K562 (cell line): ENCODE results near the gene SHISA7. TPM values are rescaled to one million over a fixed set of nuclear protein-coding genes. Genes with fewer than 3 reads are reported as not detected.
A peak's percentile ranks its signal among the peaks of the same experiment; 100 is the strongest.

ENCODE experiments used
- ASH1L ChIP-seq: fragments of 450-650 bp; IDR thresholded peaks from 2 replicates; pipeline ENCODE4 v1.6.1; 2018; ENCODE audit warnings: borderline replicate concordance, mild to moderate bottlenecking, low read depth; ENCODE audit not compliant: partially characterized antibody
- HDAC1 ChIP-seq, 2 experiments: fragments of 450-650 bp; IDR thresholded peaks; 2 replicates each; pipeline ENCODE4 v1.6.1; 2016 to 2017; ENCODE audit warnings: inconsistent platforms in 1 of 2, mild to moderate bottlenecking in 1 of 2, moderate library complexity in 1 of 2
- KLF13 ChIP-seq: fragments of 450-650 bp; IDR thresholded peaks from 2 replicates; pipeline ENCODE4 v1.6.1; 2016; ENCODE audit warnings: missing genetic modification characterization, low read depth, mild to moderate bottlenecking, missing compliant biosample characterization, moderate library complexity, borderline replicate concordance
- MAZ ChIP-seq, 2 experiments: fragments of 450-650 bp in 1 of 2; sonication (generic) in 1 of 2; formaldehyde crosslinking; IDR thresholded peaks in 1 of 2; conservative IDR thresholded peaks in 1 of 2; 2 replicates each; pipeline versions ENCODE4 v1.4.0 to v1.5.0; 2020; ENCODE audit warnings: mild to moderate bottlenecking in 1 of 2, missing genetic modification reagents in 1 of 2
- MYBL2 ChIP-seq, 2 experiments: fragments of 450-650 bp in 1 of 2; sonication (generic) in 1 of 2; formaldehyde crosslinking in 1 of 2; IDR thresholded peaks; 2 replicates each; pipeline versions ENCODE4 v1.6.1 to v1.8.1; 2017 to 2022; ENCODE audit warnings: borderline replicate concordance in 1 of 2, inconsistent platforms in 1 of 2, low read depth in 1 of 2, mild to moderate bottlenecking in 1 of 2, missing genetic modification reagents in 1 of 2, moderate library complexity in 1 of 2
- NRF1 ChIP-seq, 2 experiments: fragments of 450-650 bp; IDR thresholded peaks in 1 of 2; conservative IDR thresholded peaks in 1 of 2; 2 replicates each; pipeline ENCODE4 v1.6.1; 2014; ENCODE audit warnings: mild to moderate bottlenecking in 2 of 2
- PHB ChIP-seq: fragments of 250-450 bp; sonication (Bioruptor Pico); IDR thresholded peaks from 2 replicates; pipeline ENCODE4 v1.5.0; 2021
- SIN3A ChIP-seq, 2 experiments: fragments of 150-350 bp in 1 of 2; IDR thresholded peaks; 2 replicates each; pipeline ENCODE4 v1.6.1; 2011 to 2016; ENCODE audit warnings: borderline replicate concordance in 2 of 2, low read depth in 2 of 2, low read length in 2 of 2, mild to moderate bottlenecking in 2 of 2, moderate library complexity in 2 of 2; ENCODE audit not compliant: control insufficient read depth in 1 of 2
- SUPT5H ChIP-seq: fragments of 450-650 bp; IDR thresholded peaks from 2 replicates; pipeline ENCODE4 v1.6.1; 2016
- TAF7 ChIP-seq: fragments of 450-650 bp; IDR thresholded peaks from 2 replicates; pipeline ENCODE4 v1.6.1; 2016; ENCODE audit warnings: missing genetic modification characterization, missing compliant biosample characterization
- TGIF2 ChIP-seq: sonication (generic); formaldehyde crosslinking; IDR thresholded peaks from 2 replicates; pipeline ENCODE4 v1.8.1; 2022; ENCODE audit warnings: mild to moderate bottlenecking, missing genetic modification reagents, moderate library complexity
- ZNF263 ChIP-seq: sonication (generic); formaldehyde crosslinking; IDR thresholded peaks from 2 replicates; pipeline ENCODE4 v1.8.0; 2022; ENCODE audit warnings: mild to moderate bottlenecking, missing genetic modification reagents, borderline replicate concordance
- polyA plus RNA-seq, 8 experiments: library from polyadenylated mRNA; depleted of rRNA in 4 of 8; stranded (reverse) in 5 of 8; unstranded in 3 of 8; fragments of >200 nt; fragmentation: Nextera tagmentation in 2 of 8; fragmentation: Illumina TruSeq in 1 of 8; extraction: Ambion mirVana in 2 of 8; extraction: Trizol in 1 of 8; gene quantifications; 2 replicates each; pipeline versions ENCODE4 v1.2.1 to v1.2.3, GENCODE V29; 2011 to 2014; ENCODE audit warnings: inconsistent platforms in 1 of 8, missing spikeins in 1 of 8
- total RNA-seq, 7 experiments: library from RNA; depleted of rRNA in 6 of 7; stranded (reverse); fragments of >200 nt in 6 of 7; fragmentation: Illumina TruSeq in 2 of 7; extraction: Trizol in 2 of 7; gene quantifications; 2 replicates each; pipeline versions ENCODE4 v1.2.1 to v1.2.3, GENCODE V29; 2011 to 2021; ENCODE audit warnings: low replicate concordance in 1 of 7
- TF ChIP-seq, protein P1 (sequence below): sonication (generic); formaldehyde crosslinking; IDR thresholded peaks from 2 replicates; pipeline ENCODE4 v1.9.0; 2022; ENCODE audit warnings: mild to moderate bottlenecking, missing genetic modification reagents
- TF ChIP-seq, protein P2 (sequence below): fragments of 450-650 bp; IDR thresholded peaks from 2 replicates; pipeline ENCODE4 v1.6.1; 2016; ENCODE audit warnings: mild to moderate bottlenecking
- TF ChIP-seq, protein P3 (sequence below), 2 experiments: IDR thresholded peaks; 2 replicates each; pipeline ENCODE4 v1.6.1; 2012; ENCODE audit warnings: improper control_type of control experiment in 2 of 2, low read depth in 2 of 2, low read length in 2 of 2, borderline replicate concordance in 1 of 2
- TF ChIP-seq, protein P4 (sequence below): fragments of 450-650 bp; formaldehyde crosslinking; IDR thresholded peaks from 2 replicates; pipeline ENCODE4 v1.4.0; 2020; ENCODE audit warnings: mild to moderate bottlenecking, moderate library complexity
- TF ChIP-seq, protein P5 (sequence below): fragments of 250-450 bp; sonication (Bioruptor Pico); IDR thresholded peaks from 2 replicates; pipeline ENCODE4 v1.5.0; 2020; ENCODE audit warnings: mild to moderate bottlenecking, borderline replicate concordance

The SHISA7 gene
- total and polyA plus RNA-seq, 9 of the 15 experiments (the other 6 are each of a cell fraction or from before 2014, with no cell fraction given): 0.01 to 0.40 (median 0.07) TPM

DNA sequence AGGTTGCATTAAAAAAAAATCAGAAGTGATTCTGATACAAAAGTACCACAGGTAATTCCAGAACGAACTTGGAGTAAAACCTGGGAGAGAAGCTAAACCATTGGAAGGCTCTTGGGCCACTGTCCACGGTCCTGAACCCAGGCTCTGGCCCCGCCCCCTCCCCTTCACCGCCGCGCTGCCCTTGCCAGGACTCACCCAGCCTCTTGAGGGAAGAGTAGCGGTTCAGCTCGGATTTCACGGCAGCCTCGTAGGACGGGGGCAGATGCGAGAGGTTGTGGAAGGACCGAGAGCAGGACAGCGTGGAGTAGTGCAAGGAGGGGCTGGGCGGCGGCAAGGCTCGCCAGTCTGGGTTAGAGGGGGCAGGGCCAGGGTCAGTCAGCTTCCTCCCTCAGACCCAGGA lies 5.7 kb downstream of the SHISA7 start (continued):
- TF ChIP-seq, protein P1, sequence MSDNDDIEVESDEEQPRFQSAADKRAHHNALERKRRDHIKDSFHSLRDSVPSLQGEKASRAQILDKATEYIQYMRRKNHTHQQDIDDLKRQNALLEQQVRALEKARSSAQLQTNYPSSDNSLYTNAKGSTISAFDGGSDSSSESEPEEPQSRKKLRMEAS: peak; percentile 47; the same call in 1 of the 2 replicates
- TF ChIP-seq, protein P2, sequence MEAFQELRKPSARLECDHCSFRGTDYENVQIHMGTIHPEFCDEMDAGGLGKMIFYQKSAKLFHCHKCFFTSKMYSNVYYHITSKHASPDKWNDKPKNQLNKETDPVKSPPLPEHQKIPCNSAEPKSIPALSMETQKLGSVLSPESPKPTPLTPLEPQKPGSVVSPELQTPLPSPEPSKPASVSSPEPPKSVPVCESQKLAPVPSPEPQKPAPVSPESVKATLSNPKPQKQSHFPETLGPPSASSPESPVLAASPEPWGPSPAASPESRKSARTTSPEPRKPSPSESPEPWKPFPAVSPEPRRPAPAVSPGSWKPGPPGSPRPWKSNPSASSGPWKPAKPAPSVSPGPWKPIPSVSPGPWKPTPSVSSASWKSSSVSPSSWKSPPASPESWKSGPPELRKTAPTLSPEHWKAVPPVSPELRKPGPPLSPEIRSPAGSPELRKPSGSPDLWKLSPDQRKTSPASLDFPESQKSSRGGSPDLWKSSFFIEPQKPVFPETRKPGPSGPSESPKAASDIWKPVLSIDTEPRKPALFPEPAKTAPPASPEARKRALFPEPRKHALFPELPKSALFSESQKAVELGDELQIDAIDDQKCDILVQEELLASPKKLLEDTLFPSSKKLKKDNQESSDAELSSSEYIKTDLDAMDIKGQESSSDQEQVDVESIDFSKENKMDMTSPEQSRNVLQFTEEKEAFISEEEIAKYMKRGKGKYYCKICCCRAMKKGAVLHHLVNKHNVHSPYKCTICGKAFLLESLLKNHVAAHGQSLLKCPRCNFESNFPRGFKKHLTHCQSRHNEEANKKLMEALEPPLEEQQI: no peak; the same call in 1 of the 2 replicates
- TF ChIP-seq TAF7 (no peak), SIN3A (IDR thresholded peaks at IDR 0.05; ENCODE audit: borderline replicate concordance in 2 of 2, control insufficient read depth in 1 of 2, low read depth in 2 of 2, low read length in 2 of 2) (peak; percentile 55 to 65; a peak in 2 of 4 replicates), MYBL2 (IDR thresholded peaks at IDR 0.05; ENCODE audit: low read depth) (no peak), MYBL2 (CRISPR knock-in tag; IDR thresholded peaks at IDR 0.05; ENCODE audit: borderline replicate concordance) (no peak), ZNF263 (CRISPR knock-in tag) (peak; percentile 71; the same call in 1 of the 2 replicates), NRF1 (conservative IDR thresholded peaks at IDR 0.05 in 1 of 2, IDR thresholded peaks at IDR 0.05 in 1 of 2) (0 out of 4 replicates have a peak, but pooled peaks of 1 of the 2 experiments have one; percentile 20), SUPT5H (no peak), MAZ (CRISPR knock-in tag; conservative IDR thresholded peaks at IDR 0.05 in 1 of 2, IDR thresholded peaks at IDR 0.05 in 1 of 2) (peak in 1 of 2 experiments; percentile 84; a peak in 2 of 4 replicates), ASH1L (no peak), HDAC1 (IDR thresholded peaks at IDR 0.05) (peak in 1 of 2 experiments; percentile 50; a peak in 2 of 4 replicates), KLF13 (tag) (peak; percentile 73; the same call in 1 of the 2 replicates), PHB (CRISPR knock-in tag) (no peak), TGIF2 (CRISPR knock-in tag) (peak; percentile 86; the same call in 1 of the 2 replicates)
- TF ChIP-seq, protein P3, sequence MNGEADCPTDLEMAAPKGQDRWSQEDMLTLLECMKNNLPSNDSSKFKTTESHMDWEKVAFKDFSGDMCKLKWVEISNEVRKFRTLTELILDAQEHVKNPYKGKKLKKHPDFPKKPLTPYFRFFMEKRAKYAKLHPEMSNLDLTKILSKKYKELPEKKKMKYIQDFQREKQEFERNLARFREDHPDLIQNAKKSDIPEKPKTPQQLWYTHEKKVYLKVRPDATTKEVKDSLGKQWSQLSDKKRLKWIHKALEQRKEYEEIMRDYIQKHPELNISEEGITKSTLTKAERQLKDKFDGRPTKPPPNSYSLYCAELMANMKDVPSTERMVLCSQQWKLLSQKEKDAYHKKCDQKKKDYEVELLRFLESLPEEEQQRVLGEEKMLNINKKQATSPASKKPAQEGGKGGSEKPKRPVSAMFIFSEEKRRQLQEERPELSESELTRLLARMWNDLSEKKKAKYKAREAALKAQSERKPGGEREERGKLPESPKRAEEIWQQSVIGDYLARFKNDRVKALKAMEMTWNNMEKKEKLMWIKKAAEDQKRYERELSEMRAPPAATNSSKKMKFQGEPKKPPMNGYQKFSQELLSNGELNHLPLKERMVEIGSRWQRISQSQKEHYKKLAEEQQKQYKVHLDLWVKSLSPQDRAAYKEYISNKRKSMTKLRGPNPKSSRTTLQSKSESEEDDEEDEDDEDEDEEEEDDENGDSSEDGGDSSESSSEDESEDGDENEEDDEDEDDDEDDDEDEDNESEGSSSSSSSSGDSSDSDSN (IDR thresholded peaks at IDR 0.05; ENCODE audit: borderline replicate concordance in 1 of 2, low read depth in 2 of 2, low read length in 2 of 2): 0 out of 4 replicates have a peak, but pooled peaks of 1 of the 2 experiments have one; percentile 27
- TF ChIP-seq, protein P4, sequence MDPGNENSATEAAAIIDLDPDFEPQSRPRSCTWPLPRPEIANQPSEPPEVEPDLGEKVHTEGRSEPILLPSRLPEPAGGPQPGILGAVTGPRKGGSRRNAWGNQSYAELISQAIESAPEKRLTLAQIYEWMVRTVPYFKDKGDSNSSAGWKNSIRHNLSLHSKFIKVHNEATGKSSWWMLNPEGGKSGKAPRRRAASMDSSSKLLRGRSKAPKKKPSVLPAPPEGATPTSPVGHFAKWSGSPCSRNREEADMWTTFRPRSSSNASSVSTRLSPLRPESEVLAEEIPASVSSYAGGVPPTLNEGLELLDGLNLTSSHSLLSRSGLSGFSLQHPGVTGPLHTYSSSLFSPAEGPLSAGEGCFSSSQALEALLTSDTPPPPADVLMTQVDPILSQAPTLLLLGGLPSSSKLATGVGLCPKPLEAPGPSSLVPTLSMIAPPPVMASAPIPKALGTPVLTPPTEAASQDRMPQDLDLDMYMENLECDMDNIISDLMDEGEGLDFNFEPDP: no peak
- TF ChIP-seq, protein P5, sequence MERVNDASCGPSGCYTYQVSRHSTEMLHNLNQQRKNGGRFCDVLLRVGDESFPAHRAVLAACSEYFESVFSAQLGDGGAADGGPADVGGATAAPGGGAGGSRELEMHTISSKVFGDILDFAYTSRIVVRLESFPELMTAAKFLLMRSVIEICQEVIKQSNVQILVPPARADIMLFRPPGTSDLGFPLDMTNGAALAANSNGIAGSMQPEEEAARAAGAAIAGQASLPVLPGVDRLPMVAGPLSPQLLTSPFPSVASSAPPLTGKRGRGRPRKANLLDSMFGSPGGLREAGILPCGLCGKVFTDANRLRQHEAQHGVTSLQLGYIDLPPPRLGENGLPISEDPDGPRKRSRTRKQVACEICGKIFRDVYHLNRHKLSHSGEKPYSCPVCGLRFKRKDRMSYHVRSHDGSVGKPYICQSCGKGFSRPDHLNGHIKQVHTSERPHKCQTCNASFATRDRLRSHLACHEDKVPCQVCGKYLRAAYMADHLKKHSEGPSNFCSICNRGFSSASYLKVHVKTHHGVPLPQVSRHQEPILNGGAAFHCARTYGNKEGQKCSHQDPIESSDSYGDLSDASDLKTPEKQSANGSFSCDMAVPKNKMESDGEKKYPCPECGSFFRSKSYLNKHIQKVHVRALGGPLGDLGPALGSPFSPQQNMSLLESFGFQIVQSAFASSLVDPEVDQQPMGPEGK: no peak
